Glomerular endothelial cell (primary cell): ENCODE results near the gene OR51T1. TPM values are rescaled to one million over a fixed set of nuclear protein-coding genes. Genes with fewer than 3 reads are reported as not detected.
"Not testable (repeated sequence)": the region's sequence is repeated elsewhere in the genome, so short reads cannot be mapped to it uniquely, and the experiment has no call there.

Source experiments
- DNase-seq: peaks from one replicate; pipeline ENCODE4 v3.0.0-alpha.2; 2011; ENCODE audit warnings: low read depth, low spot score; ENCODE audit errors: extremely low read depth
- total RNA-seq: library from RNA; depleted of rRNA; stranded (reverse); fragments of >200 nt; gene quantifications from 2 replicates; pipeline ENCODE4 v1.2.3, GENCODE V29; 2015

Gene OR51T1
- not detected in 2 replicates for total RNA-seq

- DNase-seq = no peak
These were observed at the start of gene OR51T1 for GRCh38 chr11:4881860-4882500. TSS of gene OR51T1 (plus strand) at chr11:4881900. CDS start at chr11:4881900, 0 bp downstream.

DNA sequence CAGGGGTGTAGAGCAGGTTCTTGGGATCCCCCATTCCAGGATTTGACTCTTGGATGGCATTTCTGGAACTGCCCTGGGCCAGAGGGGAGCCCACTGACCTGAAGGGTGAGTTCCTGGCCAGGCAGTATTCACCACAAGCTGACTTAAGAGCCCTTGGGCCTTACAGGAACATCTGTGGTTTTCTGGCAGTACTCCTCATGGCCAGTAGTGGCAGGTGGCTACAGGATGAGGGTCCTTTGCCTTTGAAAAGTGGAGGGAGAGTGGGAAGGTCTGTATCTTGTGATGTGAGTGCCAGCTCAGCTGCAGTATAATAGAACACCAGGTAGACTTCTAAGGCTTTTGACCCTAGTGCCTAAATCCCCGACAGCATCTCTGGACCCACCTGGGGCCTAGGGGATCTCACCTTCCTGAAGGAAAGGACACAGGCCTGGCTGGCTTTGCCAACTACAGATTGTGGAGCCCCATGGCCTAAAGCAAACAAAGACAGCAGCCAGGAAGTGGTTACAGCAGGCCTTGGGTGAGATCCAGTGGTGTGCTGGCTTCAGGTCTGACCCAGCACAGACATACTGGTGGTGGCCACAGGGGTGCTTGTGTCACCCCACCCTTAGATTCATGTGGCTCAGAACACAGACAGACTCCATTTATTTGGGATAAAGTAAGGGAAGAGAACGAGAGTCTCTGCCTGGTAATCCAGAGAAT, 41.7 kb upstream of the OR51T1 start:
- no peak for DNase-seq

- no peak for DNase-seq
These were observed 32.7 kb upstream of the OR51T1 start, which contains the start of gene OR51S1 for GRCh38 chr11:4848908-4849532. TSS of gene OR51S1 (minus strand) at chr11:4849208. CDS start at chr11:4849208, 0 bp downstream.

GRCh38 chr11:4851033-4851432, 30.7 kb upstream of the OR51T1 start:
- no peak for DNase-seq

- not testable (repeated sequence) for DNase-seq
These were observed 27.4 kb upstream of the OR51T1 start for GRCh38 chr11:4854286-4854685.

DNA sequence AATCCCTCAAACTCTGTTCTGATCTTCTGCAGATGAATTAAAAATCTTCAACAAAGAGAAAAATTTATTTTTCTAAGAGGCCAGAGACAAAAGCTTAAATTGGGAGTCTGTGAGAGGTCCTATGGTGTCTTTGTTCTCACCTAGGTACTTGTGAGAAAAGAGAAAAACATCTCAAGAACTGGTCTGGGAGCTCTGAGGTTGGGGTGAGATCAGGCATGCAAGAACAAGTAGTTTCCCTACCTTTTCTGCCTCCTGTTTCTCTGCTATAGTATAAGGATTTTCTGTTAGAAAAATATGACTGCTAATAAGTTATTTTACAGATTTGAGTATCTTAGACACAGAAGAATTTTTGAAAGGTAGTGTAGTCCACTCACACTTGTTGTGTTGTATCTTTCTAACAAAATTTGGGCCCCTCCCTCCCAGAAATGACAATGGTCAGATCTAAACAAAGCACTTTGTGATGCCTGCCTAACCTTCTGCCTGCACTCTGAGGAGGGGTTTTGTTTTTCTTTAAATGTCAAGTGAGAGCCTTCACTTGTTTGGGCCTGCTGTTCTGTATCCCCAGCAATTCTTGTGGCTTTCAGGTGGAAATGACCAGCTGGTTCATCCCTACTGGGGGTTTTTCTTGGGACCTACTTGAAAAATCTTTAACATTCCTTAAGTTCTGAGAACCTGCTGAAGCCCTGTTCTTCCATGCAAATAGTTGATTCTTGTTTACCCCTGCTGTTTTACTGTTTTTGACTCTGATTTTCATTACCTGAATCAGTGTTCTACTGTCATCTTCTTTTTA, 19.1 kb upstream of the OR51T1 start:
- no peak for DNase-seq

DNA sequence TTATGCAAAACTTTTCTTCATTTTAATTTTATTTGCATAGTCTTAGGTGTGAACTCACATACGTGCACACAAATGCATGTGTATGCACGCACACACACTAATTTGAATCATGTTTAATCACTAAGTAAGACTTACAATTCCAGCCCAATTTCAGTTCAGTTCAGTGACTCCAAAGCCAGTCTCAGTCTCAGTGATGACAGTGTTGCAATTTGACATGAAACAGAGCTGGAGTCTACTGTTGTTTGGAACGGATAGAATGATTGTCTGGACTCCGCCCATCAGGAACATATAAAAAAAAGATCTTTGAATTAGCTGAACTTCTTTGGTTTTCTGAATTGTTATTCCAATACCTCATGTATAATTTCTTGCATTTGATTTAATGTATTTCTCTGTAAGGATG, 17.8 kb upstream of the OR51T1 start:
- DNase-seq = no peak

DNA sequence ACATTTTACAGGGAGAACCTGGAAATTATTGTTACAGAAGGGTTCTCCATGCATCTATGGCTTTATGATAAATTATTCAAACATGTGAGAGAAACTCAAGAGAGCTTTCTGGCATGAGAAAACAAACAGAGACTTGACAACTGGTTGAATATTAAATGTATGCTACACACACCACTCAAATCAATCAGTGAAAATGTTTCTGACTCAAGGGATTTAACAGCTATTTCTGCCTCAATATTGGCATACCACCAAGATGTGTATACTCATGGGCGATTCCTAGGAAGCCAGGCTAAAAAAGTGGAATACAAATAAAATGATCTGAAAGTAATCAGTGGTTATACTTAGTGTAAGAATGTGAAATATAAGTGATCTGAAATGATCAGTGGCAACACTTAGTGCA, 15.8 kb upstream of the OR51T1 start:
- no peak for DNase-seq

DNA sequence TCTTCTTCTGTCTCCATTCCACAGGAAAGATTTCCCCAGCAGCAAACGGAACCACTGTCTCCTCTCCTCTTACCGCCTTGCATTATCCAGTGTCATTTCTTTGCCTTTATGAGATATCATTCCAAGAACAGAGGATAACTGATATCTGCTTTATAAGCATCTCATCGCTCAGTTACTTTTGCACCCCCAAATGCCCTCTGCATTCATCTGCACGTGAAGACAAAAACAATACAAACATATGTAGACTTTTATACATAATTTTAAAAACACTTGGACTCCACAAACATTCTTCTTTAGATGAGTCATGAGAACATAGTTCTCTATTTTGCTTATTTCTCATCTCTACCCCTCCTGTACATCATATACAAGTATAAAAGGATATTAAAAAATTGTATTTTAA, 512 bp upstream of the OR51T1 start:
- DNase-seq = no peak

DNA sequence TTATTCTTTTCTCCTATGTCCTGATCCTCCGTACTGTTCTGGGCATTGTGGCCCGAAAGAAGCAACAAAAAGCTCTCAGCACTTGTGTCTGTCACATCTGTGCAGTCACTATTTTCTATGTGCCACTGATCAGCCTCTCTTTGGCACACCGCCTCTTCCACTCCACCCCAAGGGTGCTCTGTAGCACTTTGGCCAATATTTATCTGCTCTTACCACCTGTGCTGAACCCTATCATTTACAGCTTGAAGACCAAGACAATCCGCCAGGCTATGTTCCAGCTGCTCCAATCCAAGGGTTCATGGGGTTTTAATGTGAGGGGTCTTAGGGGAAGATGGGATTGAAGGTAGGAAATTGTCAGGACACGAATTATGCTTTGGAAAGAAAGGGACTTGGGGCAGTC, 843 bp downstream of the OR51T1 start:
- DNase-seq = no peak

DNA sequence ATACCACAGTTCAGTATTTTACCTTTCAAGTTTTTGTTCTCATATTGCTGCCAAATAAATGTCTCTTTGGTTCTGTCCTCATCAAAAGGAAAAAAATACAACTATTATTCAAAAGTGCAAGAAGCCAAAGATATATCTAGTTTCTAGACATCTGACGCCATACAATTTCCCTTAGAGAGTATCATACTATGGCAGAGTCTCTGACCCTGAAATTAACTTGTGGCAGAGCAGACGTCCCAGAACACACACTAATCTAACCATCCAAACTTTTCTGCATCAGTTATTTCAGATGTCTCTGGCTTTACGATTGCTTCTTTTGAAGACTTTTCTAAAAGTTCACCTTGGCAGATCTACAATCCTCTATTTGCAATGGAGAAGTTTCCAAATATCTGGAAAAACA, 2.7 kb downstream of the OR51T1 start:
- DNase-seq = no peak

- DNase-seq = no peak
These were observed 4.5 kb downstream of the OR51T1 start for GRCh38 chr11:4886186-4886585.

DNA sequence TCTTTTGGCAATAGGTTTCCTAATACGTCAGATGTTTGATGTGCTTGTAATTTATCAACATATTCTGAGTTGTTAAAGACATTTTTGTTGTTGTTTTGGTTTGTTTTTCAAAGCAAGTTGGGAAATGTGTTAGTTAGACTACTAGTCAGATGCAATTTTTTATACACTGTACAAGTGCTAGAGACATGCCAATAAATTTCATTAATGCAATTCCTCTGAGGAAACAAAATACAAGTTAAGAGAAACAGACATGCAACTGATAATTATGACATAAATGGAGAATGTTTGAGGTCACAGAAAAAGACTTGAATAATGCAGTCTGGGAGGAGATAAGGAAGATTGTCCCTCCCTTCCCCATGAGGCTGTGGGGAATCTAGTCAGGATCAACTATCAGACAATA, 5.9 kb downstream of the OR51T1 start:
- no peak for DNase-seq

- no peak for DNase-seq
These were observed 8.6 kb downstream of the OR51T1 start for GRCh38 chr11:4890279-4890678.

- DNase-seq = no peak
These were observed 10.4 kb downstream of the OR51T1 start for GRCh38 chr11:4891996-4892640.

- no peak for DNase-seq
These were observed 21.8 kb downstream of the OR51T1 start, which contains the start of gene OR51A7 for GRCh38 chr11:4903484-4903883. TSS of gene OR51A7 (plus strand) at chr11:4903783. CDS start at chr11:4907370, 3,587 bp downstream.

DNA sequence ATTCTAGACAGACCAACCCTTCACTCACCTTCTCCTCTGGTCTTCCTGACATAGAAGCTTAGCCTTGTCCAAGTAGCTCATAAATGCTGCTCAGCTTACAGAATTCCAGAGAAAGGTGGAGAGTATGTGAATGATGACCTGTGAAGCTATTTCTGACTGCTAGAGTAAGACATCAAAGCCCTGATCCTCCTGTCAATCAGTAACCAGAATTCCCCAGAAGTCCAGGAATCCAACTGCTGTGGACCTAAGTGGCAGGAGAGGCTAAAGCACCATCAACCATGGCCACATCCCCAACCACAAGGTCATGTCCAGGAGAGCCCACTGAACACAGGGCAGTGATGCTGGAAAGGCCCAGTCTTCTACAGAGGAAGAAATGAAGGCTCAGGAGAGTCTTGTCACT, 34.9 kb downstream of the OR51T1 start:
- no peak for DNase-seq

DNA sequence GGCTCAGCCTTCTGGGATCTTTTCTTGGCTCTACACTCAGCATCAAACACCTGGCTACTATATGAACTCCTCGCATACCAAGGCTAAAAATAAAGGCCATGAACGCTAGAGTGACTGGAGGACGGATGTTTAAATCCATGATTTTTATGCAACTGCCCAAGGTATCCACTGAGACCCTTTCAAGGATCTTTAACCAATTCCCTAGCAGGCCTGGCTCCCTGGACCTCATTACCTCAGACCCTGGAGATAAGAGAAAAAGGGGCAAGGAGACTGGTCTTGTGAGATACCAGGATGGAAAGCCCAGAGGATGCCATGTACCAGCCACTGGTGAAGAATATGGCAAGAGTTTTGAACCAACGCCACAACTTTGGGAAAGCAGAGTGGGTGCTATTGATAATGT, 37.5 kb downstream of the OR51T1 start, which contains the start of gene OR51G2:
OR51G2 (minus strand) TSS at position 101 of the 400 bp plus-strand sequence. CDS start 3,687 bp downstream, outside the sequence.
- DNase-seq = no peak

- DNase-seq = no peak
These were observed 40.1 kb downstream of the OR51T1 start for GRCh38 chr11:4921796-4922195.

- DNase-seq = no peak
These were observed 40.6 kb downstream of the OR51T1 start for GRCh38 chr11:4922304-4922703.
